IMR-90 (cell line): Measurements from ENCODE around the gene POLR3E. TPM values are rescaled to one million over a fixed set of nuclear protein-coding genes. Genes with fewer than 3 reads are reported as not detected.

Source experiments
- ATAC-seq: fragments of 200-7000 bp; cut with Tn5 transposase; 2 replicates; pipeline ENCODE4 v1.9.1; 2020; ENCODE audit warnings: low read depth, mild to moderate bottlenecking, moderate library complexity
- BruUV-seq: library from RNA; stranded (reverse); fragments of 400-500 nt; replicated peaks from 2 replicates; lab custom pipeline; 2021; lab: Mats Ljungman, UMichigan
- CTCF ChIA-PET: fragments of 300-600 bp; formaldehyde crosslinking; extraction: SDS; loops from one replicate; lab custom pipeline; 2021; ENCODE audit warnings: antibody characterized with exemption; lab: Yijun Ruan, JAX
- POLR2A ChIA-PET: fragments of 300-600 bp; sonication (Branson Sonifier 250); formaldehyde crosslinking; loops from one replicate; lab custom pipeline; 2022; ENCODE audit warnings: antibody characterized with exemption; ENCODE audit not compliant: unreplicated experiment; lab: Charles Lee
- DNase-seq: peaks from one replicate; pipeline ENCODE4 v3.0.0; 2013
- H2AFZ ChIP-seq: replicated peaks from 2 replicates; pipeline ENCODE3; 2013; ENCODE audit warnings: low read length, mild to moderate bottlenecking; ENCODE audit not compliant: poor library complexity
- H2AK5ac ChIP-seq: 2 replicates; pipeline ENCODE4 v1.6.1; 2013; ENCODE audit warnings: low read depth, low read length, inconsistent platforms
- H2AK9ac ChIP-seq: replicated peaks from 2 replicates; pipeline ENCODE3; 2013; ENCODE audit warnings: mild to moderate bottlenecking, low read depth, low read length, moderate library complexity; ENCODE audit not compliant: poor library complexity
- H2BK120ac ChIP-seq: 2 replicates; pipeline ENCODE4 v1.6.1; 2013; ENCODE audit warnings: low read depth, low read length, inconsistent platforms
- H2BK15ac ChIP-seq: 3 replicates; pipeline ENCODE4 v1.6.1; 2013; ENCODE audit warnings: low read depth, low read length, inconsistent platforms
- H2BK20ac ChIP-seq: 2 replicates; pipeline ENCODE4 v1.6.1; 2013; ENCODE audit warnings: low read depth, mild to moderate bottlenecking, inconsistent platforms, low read length, moderate library complexity
- H2BK5ac ChIP-seq: 2 replicates; pipeline ENCODE4 v1.6.1; 2013; ENCODE audit warnings: mild to moderate bottlenecking, low read depth, low read length, inconsistent platforms; ENCODE audit not compliant: poor library complexity, severe bottlenecking
- H3K14ac ChIP-seq: replicated peaks from 2 replicates; pipeline ENCODE4 v1.6.1; 2013; ENCODE audit warnings: low read depth, low read length, inconsistent platforms
- H3K18ac ChIP-seq: 2 replicates; pipeline ENCODE4 v1.6.1; 2013; ENCODE audit warnings: low read depth, low read length, control low read depth
- H3K23ac ChIP-seq: 2 replicates; pipeline ENCODE4 v1.6.1; 2013; ENCODE audit warnings: low read depth, low read length, inconsistent platforms
- H3K27ac ChIP-seq: 2 replicates; pipeline ENCODE4 v1.5.1; 2013; ENCODE audit warnings: mild to moderate bottlenecking, control low read depth, low read length; ENCODE audit not compliant: insufficient read depth
- H3K27me3 ChIP-seq: 2 replicates; pipeline ENCODE4 v1.6.1; 2013; ENCODE audit warnings: low read length; ENCODE audit not compliant: control insufficient read depth, insufficient read depth
- H3K36me3 ChIP-seq: 2 replicates; pipeline ENCODE4 v1.6.1; 2013; ENCODE audit warnings: low read length, mixed read lengths; ENCODE audit not compliant: control insufficient read depth, insufficient read depth
- H3K4ac ChIP-seq: 2 replicates; pipeline ENCODE4 v1.6.1; 2013; ENCODE audit warnings: low read depth, low read length, inconsistent platforms
- H3K4me1 ChIP-seq: 2 replicates; pipeline ENCODE4 v1.6.1; 2013; ENCODE audit warnings: low read length, mixed read lengths; ENCODE audit not compliant: control insufficient read depth, insufficient read depth
- H3K4me2 ChIP-seq: 2 replicates; pipeline ENCODE4 v1.6.1; 2013; ENCODE audit warnings: low read depth, mild to moderate bottlenecking, control low read depth, low read length, moderate library complexity
- H3K4me3 ChIP-seq: 2 replicates; pipeline ENCODE4 v1.5.1; 2013; ENCODE audit warnings: low read depth, mild to moderate bottlenecking, control low read depth, low read length, moderate library complexity; ENCODE audit not compliant: insufficient read depth
- H3K56ac ChIP-seq: 2 replicates; pipeline ENCODE4 v1.6.1; 2013; ENCODE audit warnings: low read length, inconsistent platforms; ENCODE audit not compliant: insufficient read depth; ENCODE audit errors: extremely low read depth
- H3K79me1 ChIP-seq, 2 experiments: 2 replicates each; pipeline ENCODE4 v1.6.1; 2013; ENCODE audit warnings: low read length in 2 of 2, inconsistent platforms in 1 of 2, low read depth in 1 of 2
- H3K9ac ChIP-seq: 2 replicates; pipeline ENCODE4 v1.6.1; 2013; ENCODE audit warnings: low read depth, low read length, control low read depth
- H3K9me1 ChIP-seq: 2 replicates; pipeline ENCODE4 v1.6.1; 2013; ENCODE audit warnings: low read length, inconsistent platforms; ENCODE audit not compliant: insufficient read depth
- H3K9me3 ChIP-seq: 2 replicates; pipeline ENCODE4 v1.6.1; 2013; ENCODE audit warnings: low read length; ENCODE audit not compliant: control insufficient read depth, insufficient read depth
- H4K20me1 ChIP-seq: 2 replicates; pipeline ENCODE4 v1.6.1; 2013; ENCODE audit warnings: low read length, inconsistent platforms; ENCODE audit not compliant: insufficient read depth
- H4K5ac ChIP-seq: 2 replicates; pipeline ENCODE4 v1.6.1; 2013; ENCODE audit warnings: mild to moderate bottlenecking, low read depth, low read length, control low read depth
- H4K8ac ChIP-seq, 2 experiments: 2 replicates each; pipeline ENCODE4 v1.6.1; 2013; ENCODE audit warnings: low read depth in 2 of 2, low read length in 2 of 2, control low read depth in 1 of 2, inconsistent platforms in 1 of 2
- H4K91ac ChIP-seq: 2 replicates; pipeline ENCODE4 v1.6.1; 2013; ENCODE audit warnings: low read depth, low read length, inconsistent platforms; ENCODE audit not compliant: insufficient read depth
- BHLHE40 ChIP-seq: fragments of 150-350 bp; IDR thresholded peaks from 2 replicates; pipeline ENCODE4 v1.6.1; 2016; ENCODE audit warnings: mild to moderate bottlenecking, low read depth, low read length
- CEBPB ChIP-seq: IDR thresholded peaks from 2 replicates; pipeline ENCODE4 v1.6.1; 2012; ENCODE audit warnings: low read depth, low read length, improper control_type of control experiment
- CHD1 ChIP-seq: IDR thresholded peaks from 2 replicates; pipeline ENCODE4 v1.6.1; 2012; ENCODE audit warnings: low read depth, low read length, improper control_type of control experiment
- FOS ChIP-seq: fragments of 150-350 bp; IDR thresholded peaks from 2 replicates; pipeline ENCODE4 v1.6.1; 2016; ENCODE audit warnings: low read depth, low read length
- MAFK ChIP-seq: IDR thresholded peaks from 2 replicates; pipeline ENCODE4 v1.6.1; 2012; ENCODE audit warnings: low read depth, low read length, improper control_type of control experiment
- MAZ ChIP-seq: IDR thresholded peaks from 2 replicates; pipeline ENCODE4 v1.6.1; 2012; ENCODE audit warnings: low read depth, mild to moderate bottlenecking, low read length, improper control_type of control experiment, moderate library complexity, borderline replicate concordance
- MXI1 ChIP-seq: IDR thresholded peaks from 2 replicates; pipeline ENCODE4 v1.6.1; 2012; ENCODE audit warnings: low read depth, mild to moderate bottlenecking, low read length, moderate library complexity, borderline replicate concordance
- NFE2L2 ChIP-seq: fragments of 150-350 bp; IDR thresholded peaks from 2 replicates; pipeline ENCODE4 v1.6.1; 2016; ENCODE audit warnings: low read depth, mild to moderate bottlenecking, low read length
- POLR2A ChIP-seq: IDR thresholded peaks from 2 replicates; pipeline ENCODE4 v1.6.1; 2012; ENCODE audit warnings: mild to moderate bottlenecking, low read depth, low read length
- RAD21 ChIP-seq: IDR thresholded peaks from 2 replicates; pipeline ENCODE4 v1.6.1; 2012; ENCODE audit warnings: low read length, improper control_type of control experiment
- RFX5 ChIP-seq: IDR thresholded peaks from 2 replicates; pipeline ENCODE4 v1.8.0; 2012; ENCODE audit warnings: low read depth, mild to moderate bottlenecking, low read length, moderate library complexity
- SMC3 ChIP-seq: fragments of 150-350 bp; IDR thresholded peaks from 2 replicates; pipeline ENCODE4 v1.6.1; 2016; ENCODE audit warnings: low read depth, mild to moderate bottlenecking, antibody characterized with exemption, low read length, moderate library complexity
- WGBS, 2 experiments: methylation state at CpG; one replicate each; pipeline versions ENCODE4 v1.1.5 to v1.1.7; 2013; ENCODE audit warnings: missing lambda C conversion rate in 2 of 2; ENCODE audit not compliant: insufficient read length in 1 of 2; ENCODE audit errors: extremely low coverage in 2 of 2; 5-methylcytosine and 5-hydroxymethylcytosine counted together
- dilution Hi-C: fragments of 300-500 bp; cut with HindIII; formaldehyde crosslinking; loops from one replicate; pipeline ENCODE4 v1.14.3; 2018; ENCODE audit warnings: low sequenced_read_pairs; ENCODE audit not compliant: unreplicated experiment
- in situ Hi-C: fragments of 300-500 bp; cut with MboI; formaldehyde crosslinking; loops from 3 replicates; pipeline ENCODE4 v1.14.3; 2019; ENCODE audit warnings: low sequenced_read_pairs, inconsistent platforms, mixed read lengths
- intact Hi-C: fragments of 100-400 bp; cut with micrococcal nuclease; formaldehyde crosslinking; loops from 2 replicates; pipeline ENCODE4 v1.10.0; 2022
- polyA plus RNA-seq, 3 experiments: library from polyadenylated mRNA; depleted of rRNA; stranded (reverse); fragments of >200 nt; gene quantifications; 2 replicates each; pipeline ENCODE4 v1.2.3, GENCODE V29; 2012; ENCODE audit warnings: low replicate concordance in 1 of 3
- total RNA-seq: library from RNA; depleted of rRNA; stranded (reverse); fragments of >200 nt; gene quantifications from 2 replicates; pipeline ENCODE4 v1.2.3, GENCODE V29; 2012
- TF ChIP-seq, protein P1 (sequence below): fragments of 150-350 bp; IDR thresholded peaks from 2 replicates; pipeline ENCODE4 v1.6.1; 2016; ENCODE audit warnings: low read depth, mild to moderate bottlenecking, low read length, moderate library complexity, borderline replicate concordance
- TF ChIP-seq, protein P2 (sequence below): fragments of 150-350 bp; IDR thresholded peaks from 2 replicates; pipeline ENCODE4 v1.6.1; 2017; ENCODE audit warnings: mild to moderate bottlenecking, antibody characterized with exemption, low read length, low read depth

Gene POLR3E
- total and polyA plus RNA-seq, 2 of the 4 experiments (the other 2 are of a cell fraction): 19.9 to 46.0 TPM

DNA sequence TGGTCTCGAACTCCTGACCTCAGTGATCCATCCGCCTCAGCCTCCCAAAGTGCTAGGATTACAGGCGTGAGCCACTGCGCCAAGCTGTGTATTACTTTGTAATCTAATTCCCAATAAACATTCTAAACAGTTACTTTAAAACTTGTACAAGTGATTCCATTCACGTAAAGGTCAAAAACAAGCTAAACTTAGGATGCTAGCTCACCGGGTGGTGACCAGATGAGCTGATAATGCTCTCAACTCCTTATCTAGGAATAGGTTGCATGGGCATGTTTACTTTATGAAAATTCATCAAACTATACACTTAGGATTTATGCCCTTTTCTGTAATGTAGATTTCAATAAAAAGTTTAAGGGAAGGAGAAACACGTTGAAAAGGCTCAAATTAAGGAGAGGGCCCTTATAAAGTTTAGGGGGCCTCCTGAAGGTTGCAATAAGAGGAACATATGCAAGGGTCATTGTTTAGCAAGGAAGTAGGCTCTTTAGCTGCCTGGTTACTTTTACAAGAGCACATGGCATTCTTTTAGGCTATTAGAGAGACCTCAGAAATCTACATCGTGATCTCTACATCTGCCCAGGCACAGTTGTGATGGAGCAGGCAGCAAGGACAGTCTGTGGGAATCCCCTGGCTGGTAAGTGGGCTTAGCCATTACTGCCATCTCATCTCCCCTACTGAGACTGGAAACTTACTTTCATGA is 63.9 kb downstream of the POLR3E start:
- Histone ChIP-seq H4K5ac (peak overlapping the region; percentile 63; the same call in 1 of the 2 replicates), H3K36me3 (peaks cover 38% of the 10 kb centered on the region), H3K56ac (no peak overlapping the region), H3K79me1 (peaks cover 25 to 76% of the 10 kb centered on the region in 2 experiments), H2BK15ac (no peak overlapping the region), H4K20me1 (peaks cover 77% of the 10 kb centered on the region), H3K4me3 (no peak overlapping the region), H3K14ac (no peak overlapping the region), H4K8ac (0 out of 4 replicates have a peak overlapping the region, but pooled peaks of 1 of the 2 experiments have one; percentile 5), H3K27ac (peak overlapping the region; percentile 82; the same call in 1 of the 2 replicates), H2BK120ac (no peak overlapping the region), H3K4ac (no peak overlapping the region), H3K4me2 (no peak overlapping the region), H2AFZ (no peak overlapping the region), H2BK5ac (no peak overlapping the region), H3K9me3 (no peaks in the 10 kb centered on the region), H3K9ac (no peak overlapping the region), H2AK9ac (no peak overlapping the region), H3K23ac (0 out of 2 replicates have a peak overlapping the region, but pooled peaks have one; percentile 24), H3K18ac (peak overlapping the region; percentile 84; the same call in 1 of the 2 replicates), H3K4me1 (peaks cover 3% of the 10 kb centered on the region), H4K91ac (no peak overlapping the region), H2AK5ac (no peak overlapping the region), H3K9me1 (peaks cover 11% of the 10 kb centered on the region; the same call in 1 of the 2 replicates), H3K27me3 (no peaks in the 10 kb centered on the region), H2BK20ac (no peak overlapping the region)
- 80% methylated on average over 1 of the region's 8 CpGs; no CpG with 5 or more reads in 1 of the 2 experiments for WGBS, 2 experiments
- CTCF ChIA-PET: no interaction called here
- POLR2A ChIA-PET: no interaction called here
- dilution Hi-C loops: no loop called here
- BruUV-seq: no TSS peak
- DNase-seq (no peak), ATAC-seq (no peak)
- intact Hi-C loops: no loop called here
- TF ChIP-seq NFE2L2: no peak
- no peak for TF ChIP-seq POLR2A
- no peak for TF ChIP-seq MAZ
- TF ChIP-seq BHLHE40: no peak
- no peak for TF ChIP-seq CHD1
- no peak for TF ChIP-seq RAD21
- TF ChIP-seq MXI1: no peak
- TF ChIP-seq SMC3: no peak
- TF ChIP-seq FOS: no peak
- TF ChIP-seq, protein P1, sequence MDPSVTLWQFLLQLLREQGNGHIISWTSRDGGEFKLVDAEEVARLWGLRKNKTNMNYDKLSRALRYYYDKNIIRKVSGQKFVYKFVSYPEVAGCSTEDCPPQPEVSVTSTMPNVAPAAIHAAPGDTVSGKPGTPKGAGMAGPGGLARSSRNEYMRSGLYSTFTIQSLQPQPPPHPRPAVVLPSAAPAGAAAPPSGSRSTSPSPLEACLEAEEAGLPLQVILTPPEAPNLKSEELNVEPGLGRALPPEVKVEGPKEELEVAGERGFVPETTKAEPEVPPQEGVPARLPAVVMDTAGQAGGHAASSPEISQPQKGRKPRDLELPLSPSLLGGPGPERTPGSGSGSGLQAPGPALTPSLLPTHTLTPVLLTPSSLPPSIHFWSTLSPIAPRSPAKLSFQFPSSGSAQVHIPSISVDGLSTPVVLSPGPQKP: no peak
- TF ChIP-seq, protein P2, sequence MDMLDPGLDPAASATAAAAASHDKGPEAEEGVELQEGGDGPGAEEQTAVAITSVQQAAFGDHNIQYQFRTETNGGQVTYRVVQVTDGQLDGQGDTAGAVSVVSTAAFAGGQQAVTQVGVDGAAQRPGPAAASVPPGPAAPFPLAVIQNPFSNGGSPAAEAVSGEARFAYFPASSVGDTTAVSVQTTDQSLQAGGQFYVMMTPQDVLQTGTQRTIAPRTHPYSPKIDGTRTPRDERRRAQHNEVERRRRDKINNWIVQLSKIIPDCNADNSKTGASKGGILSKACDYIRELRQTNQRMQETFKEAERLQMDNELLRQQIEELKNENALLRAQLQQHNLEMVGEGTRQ: no peak
- TF ChIP-seq MAFK: no peak
- no peak for TF ChIP-seq CEBPB
- TF ChIP-seq RFX5: no peak
- in situ Hi-C loops: no loop called here
